ENCODE data around the gene CCNF.

The CCNF gene

DNA sequence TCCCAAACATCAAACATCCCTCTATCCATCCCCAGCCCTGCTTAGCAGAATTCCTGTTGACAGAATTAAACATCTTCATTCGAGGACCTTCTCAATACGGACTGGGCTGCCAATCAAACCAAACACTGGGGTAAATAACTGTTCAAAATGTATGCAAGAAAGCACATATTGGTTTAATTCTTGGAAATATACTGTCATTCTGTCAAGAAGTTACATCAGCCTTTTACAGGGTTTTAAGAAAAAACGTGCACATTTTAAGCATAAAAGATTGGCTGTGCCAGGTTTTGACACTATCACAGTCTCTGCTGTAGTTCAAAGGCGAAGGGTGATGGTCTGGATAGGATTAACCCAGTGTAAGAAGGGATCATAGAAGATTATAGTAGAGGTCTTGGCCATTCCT lies 25.1 kb upstream of the CCNF start:
- Histone ChIP-seq H3K27ac (ENCODE audit: low read depth, low read length) (no peak overlapping the region), H3K27me3 (ENCODE audit: control insufficient read depth, insufficient read depth, low read length) (no peaks in the 10 kb centered on the region), H3K4me1 (ENCODE audit: control insufficient read depth, insufficient read depth, low read length) (no peaks in the 10 kb centered on the region), H3K36me3 (ENCODE audit: control insufficient read depth, insufficient read depth, low read length) (no peaks in the 10 kb centered on the region), H3K9me3 (ENCODE audit: control insufficient read depth, insufficient read depth, low read depth, low read length) (no peaks in the 10 kb centered on the region), H3K9ac (ENCODE audit: low read length) (no peak overlapping the region), H3K4me3 (ENCODE audit: low read depth, low read length) (no peak overlapping the region)

DNA sequence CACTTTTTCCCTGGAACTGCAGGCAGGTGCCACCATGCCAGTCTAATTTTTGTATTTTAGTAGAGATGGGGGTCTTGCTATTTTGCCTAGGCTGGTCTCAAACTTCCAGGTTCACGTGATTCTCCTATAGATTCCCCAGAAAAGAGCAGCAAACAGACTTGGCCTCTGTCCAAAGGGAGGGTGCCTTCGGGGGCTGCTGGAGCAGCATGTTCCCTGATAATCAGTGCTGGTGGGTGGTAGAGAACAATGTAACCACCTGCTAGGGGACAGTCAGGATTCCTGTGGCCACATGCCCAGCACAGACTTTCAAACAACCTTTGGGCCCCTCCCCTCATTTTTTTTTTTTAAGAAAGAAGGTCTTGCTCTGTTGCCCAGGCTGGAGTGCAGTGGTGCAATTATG lies 14.2 kb upstream of the CCNF start:
- no peak overlapping the region for H3K9ac ChIP-seq (ENCODE audit: low read length)
- no peak overlapping the region for H3K27ac ChIP-seq (ENCODE audit: low read depth, low read length)
- no peaks in the 10 kb centered on the region for H3K4me1 ChIP-seq (ENCODE audit: control insufficient read depth, insufficient read depth, low read length)
- no peaks in the 10 kb centered on the region for H3K27me3 ChIP-seq (ENCODE audit: control insufficient read depth, insufficient read depth, low read length)
- no peak overlapping the region for H3K4me3 ChIP-seq (ENCODE audit: low read depth, low read length)
- no peaks in the 10 kb centered on the region for H3K9me3 ChIP-seq (ENCODE audit: control insufficient read depth, insufficient read depth, low read depth, low read length)
- H3K36me3 ChIP-seq (ENCODE audit: control insufficient read depth, insufficient read depth, low read length): no peaks in the 10 kb centered on the region

DNA sequence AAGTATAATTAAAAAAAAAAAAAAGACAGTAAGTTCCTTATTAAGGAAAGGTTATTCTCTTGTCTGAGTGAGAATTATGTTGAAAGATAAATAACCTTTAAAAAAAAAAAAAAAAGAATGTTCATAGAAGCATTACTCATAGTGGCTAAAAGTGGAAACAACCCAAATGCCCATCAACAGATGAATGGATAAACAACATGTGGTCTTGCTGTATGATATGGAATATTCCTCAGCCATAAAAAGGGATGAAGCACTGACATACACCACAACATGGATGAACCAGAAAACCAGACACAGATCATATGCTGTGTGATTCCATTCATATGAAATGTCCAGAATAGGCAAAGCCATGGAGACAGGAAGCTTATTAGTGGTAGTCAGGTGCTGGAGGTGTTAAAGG lies 9.2 kb upstream of the CCNF start:
- Histone ChIP-seq H3K27ac (ENCODE audit: low read depth, low read length) (no peak overlapping the region), H3K36me3 (ENCODE audit: control insufficient read depth, insufficient read depth, low read length) (no peaks in the 10 kb centered on the region), H3K4me3 (ENCODE audit: low read depth, low read length) (no peak overlapping the region), H3K4me1 (ENCODE audit: control insufficient read depth, insufficient read depth, low read length) (peaks cover 2% of the 10 kb centered on the region; the same call in 1 of the 2 replicates), H3K9ac (ENCODE audit: low read length) (no peak overlapping the region), H3K27me3 (ENCODE audit: control insufficient read depth, insufficient read depth, low read length) (no peaks in the 10 kb centered on the region), H3K9me3 (ENCODE audit: control insufficient read depth, insufficient read depth, low read depth, low read length) (no peaks in the 10 kb centered on the region)

DNA sequence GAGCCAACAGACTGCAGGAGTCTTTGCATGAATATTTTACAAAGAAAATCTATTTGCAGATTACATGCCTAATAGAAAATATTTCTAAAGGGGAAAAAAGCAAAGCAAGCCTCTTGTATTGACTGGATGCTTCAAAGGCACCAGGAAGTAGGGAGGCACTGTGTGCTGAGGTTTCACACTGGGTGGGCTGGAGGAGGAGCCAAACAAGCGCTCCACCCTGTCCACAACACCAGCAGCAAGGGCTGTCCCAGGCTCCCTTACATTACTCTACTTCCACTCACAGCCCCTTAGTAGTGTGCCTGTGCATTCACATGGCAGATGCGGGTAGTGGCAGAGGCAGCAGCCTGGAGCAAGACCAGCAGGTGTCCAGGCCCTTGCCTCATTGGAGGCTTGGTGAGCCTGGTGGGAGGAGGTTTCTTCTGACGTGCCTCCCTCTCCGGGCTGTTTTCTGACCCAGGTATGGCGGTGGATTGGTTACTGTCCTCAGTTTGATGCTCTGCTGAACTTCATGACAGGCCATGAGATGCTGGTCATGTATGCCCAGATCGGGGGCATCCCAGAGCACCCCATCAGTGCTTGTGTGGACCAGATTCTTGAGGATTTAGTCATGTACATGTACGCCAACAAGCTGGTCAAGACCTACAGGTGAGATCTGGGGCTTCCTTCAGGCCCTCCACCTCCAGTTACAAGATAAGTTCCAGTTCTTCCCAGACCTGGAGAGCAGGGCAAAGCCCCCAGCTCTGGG lies 7.0 kb upstream of the CCNF start:
- H3K9me3 ChIP-seq (ENCODE audit: control insufficient read depth, insufficient read depth, low read depth, low read length): no peaks in the 10 kb centered on the region
- H3K27me3 ChIP-seq (ENCODE audit: control insufficient read depth, insufficient read depth, low read length): 0 out of 2 replicates have a peak, but pooled peaks cover 3% of the 10 kb centered on the region
- no peak overlapping the region for H3K9ac ChIP-seq (ENCODE audit: low read length)
- H3K36me3 ChIP-seq (ENCODE audit: control insufficient read depth, insufficient read depth, low read length): no peaks in the 10 kb centered on the region
- H3K4me3 ChIP-seq (ENCODE audit: low read depth, low read length): no peak overlapping the region
- no peak overlapping the region for H3K27ac ChIP-seq (ENCODE audit: low read depth, low read length)
- peaks cover 2% of the 10 kb centered on the region; the same call in 1 of the 2 replicates for H3K4me1 ChIP-seq (ENCODE audit: control insufficient read depth, insufficient read depth, low read length)

DNA sequence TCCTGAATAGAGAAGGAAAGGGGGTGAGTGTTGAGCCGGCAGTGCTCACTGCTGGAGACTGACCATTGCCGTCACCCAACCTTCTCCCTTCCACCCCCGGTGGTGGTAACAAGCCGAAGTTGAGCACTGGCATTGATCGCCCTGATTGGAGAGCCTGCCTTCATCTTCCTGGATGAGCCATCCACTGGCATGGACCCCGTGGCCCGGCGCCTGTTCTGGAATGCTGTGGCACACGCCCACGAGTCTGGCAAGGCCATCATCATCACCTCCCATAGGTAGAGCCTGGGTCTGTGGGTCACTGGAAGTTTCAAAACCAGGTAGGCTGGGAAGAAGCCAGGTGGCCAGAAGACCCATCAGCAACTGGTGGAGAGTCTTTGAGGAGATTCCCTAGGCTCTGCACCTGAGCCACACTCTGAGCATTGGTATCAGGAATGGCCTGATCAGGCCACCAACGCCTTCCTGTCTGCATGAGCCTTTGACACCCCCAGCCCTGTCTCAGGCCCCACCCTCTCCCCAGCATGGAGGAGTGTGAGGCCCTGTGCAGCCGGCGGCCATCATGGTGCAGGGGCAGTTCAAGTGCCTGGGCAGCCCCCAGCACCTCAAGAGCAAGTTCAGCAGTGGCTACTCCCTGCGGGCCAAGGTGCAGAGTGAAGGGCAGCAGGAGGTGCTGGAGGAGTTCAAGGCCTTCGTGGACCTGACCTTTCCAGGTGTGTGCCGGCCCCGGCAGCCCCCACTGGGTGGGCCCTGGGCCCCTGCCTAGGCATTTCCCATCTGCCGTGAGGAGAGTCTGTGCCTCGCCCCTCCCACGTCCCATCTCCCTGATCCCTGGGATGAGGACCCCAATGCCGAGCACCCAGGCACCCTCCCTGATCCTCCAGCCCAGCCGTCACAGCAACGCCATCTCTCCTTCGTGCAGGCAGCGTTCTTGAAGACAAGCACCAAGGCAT lies 4.9 kb upstream of the CCNF start:
- Histone ChIP-seq H3K9me3 (ENCODE audit: control insufficient read depth, insufficient read depth, low read depth, low read length) (no peaks in the 10 kb centered on the region), H3K4me3 (ENCODE audit: low read depth, low read length) (no peak overlapping the region)

DNA sequence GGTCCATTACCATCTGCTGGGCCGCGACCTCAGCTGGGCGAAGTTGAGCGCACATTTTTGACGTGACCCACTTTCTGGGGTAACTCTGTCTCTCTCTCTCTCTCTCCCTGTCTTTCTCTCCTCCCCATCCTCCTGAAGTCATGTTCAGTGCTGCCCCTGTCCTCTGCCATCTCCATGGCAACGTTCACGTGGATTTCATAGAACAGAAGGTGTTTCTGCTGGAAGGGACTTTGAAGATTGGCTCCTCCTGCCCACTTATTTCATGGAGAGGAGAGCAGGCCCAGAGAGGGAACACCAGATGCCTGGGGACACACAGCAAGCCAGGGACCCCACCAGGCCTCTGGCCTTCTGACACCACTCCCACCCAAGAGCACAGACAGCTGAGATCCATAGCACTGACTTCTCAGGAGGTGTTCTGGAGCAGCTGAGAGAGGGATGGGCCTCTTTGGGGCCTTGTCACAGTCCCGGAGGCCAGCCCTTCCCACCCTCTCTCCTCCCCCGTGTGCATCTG lies 4.2 kb upstream of the CCNF start:
- H3K9ac ChIP-seq (ENCODE audit: low read length): no peak overlapping the region
- no peak overlapping the region for H3K27ac ChIP-seq (ENCODE audit: low read depth, low read length)
- H3K9me3 ChIP-seq (ENCODE audit: control insufficient read depth, insufficient read depth, low read depth, low read length): no peaks in the 10 kb centered on the region
- no peaks in the 10 kb centered on the region for H3K36me3 ChIP-seq (ENCODE audit: control insufficient read depth, insufficient read depth, low read length)
- H3K27me3 ChIP-seq (ENCODE audit: control insufficient read depth, insufficient read depth, low read length): peaks cover 13% of the 10 kb centered on the region; the same call in 1 of the 2 replicates
- peaks cover 17% of the 10 kb centered on the region for H3K4me1 ChIP-seq (ENCODE audit: control insufficient read depth, insufficient read depth, low read length)
- no peak overlapping the region for H3K4me3 ChIP-seq (ENCODE audit: low read depth, low read length)

More for the DNA sequence above, 4.9 kb upstream of the CCNF start:
- Histone ChIP-seq H3K9ac (ENCODE audit: low read length) (no peak overlapping the region), H3K27me3 (ENCODE audit: control insufficient read depth, insufficient read depth, low read length) (peaks cover 13% of the 10 kb centered on the region; the same call in 1 of the 2 replicates), H3K4me1 (ENCODE audit: control insufficient read depth, insufficient read depth, low read length) (peaks cover 16% of the 10 kb centered on the region), H3K27ac (ENCODE audit: low read depth, low read length) (no peak overlapping the region), H3K36me3 (ENCODE audit: control insufficient read depth, insufficient read depth, low read length) (no peaks in the 10 kb centered on the region)

DNA sequence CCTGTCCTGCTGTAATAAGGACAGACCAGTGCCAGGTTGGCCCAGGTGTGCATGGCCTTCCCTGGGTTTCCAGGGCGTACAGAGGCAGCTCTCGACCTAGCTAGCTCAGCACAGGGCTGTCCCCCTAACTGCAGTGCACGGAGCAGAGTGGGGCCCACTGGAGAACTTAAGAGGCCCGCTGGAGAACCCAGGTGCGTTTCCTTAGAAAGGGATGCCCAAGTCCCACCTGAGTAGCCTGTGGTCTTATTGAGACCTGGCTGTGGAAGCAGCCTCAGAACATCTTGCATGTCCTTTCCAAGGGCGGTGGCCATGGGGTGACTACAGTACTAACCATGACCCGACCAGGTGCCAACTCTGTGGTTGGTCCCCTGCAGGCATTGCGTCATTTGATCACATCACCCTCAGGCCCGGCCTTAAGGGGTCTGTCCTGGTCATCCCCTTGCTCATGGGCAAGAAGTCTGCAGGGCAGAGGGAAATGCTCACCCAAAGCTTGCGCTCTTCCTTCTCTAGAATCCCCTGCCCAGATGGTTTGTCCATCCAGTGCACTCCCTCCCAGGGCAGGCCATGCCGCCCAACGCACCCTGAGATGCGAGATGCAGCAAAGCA lies 3.3 kb upstream of the CCNF start:
- Histone ChIP-seq H3K9ac (ENCODE audit: low read length) (no peak overlapping the region), H3K4me3 (ENCODE audit: low read depth, low read length) (no peak overlapping the region)

DNA sequence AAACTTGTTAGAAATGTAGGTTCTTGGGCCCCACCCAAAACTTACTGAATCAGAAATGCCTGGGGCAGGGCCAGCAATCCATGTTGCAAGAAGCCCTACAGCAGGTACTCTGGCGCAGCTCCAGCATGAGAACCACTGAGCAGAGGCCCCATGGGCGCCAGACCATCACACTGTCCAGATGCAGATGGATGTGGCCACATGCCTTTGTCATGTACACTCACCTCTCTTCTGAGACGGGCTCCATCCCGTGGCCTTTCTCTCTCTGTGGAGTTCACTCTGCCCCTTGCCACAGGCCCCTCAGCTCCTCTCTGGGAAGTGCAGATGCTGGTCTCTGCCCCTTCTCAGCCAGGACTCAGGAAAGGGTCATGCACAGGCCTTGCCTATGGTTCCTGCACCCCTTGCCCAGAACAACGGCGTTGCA lies 2.3 kb upstream of the CCNF start:
- Histone ChIP-seq H3K4me3 (ENCODE audit: low read depth, low read length) (no peak overlapping the region), H3K27me3 (ENCODE audit: control insufficient read depth, insufficient read depth, low read length) (peaks cover 13% of the 10 kb centered on the region; the same call in 1 of the 2 replicates), H3K9ac (ENCODE audit: low read length) (no peak overlapping the region), H3K4me1 (ENCODE audit: control insufficient read depth, insufficient read depth, low read length) (peaks cover 24% of the 10 kb centered on the region), H3K9me3 (ENCODE audit: control insufficient read depth, insufficient read depth, low read depth, low read length) (no peaks in the 10 kb centered on the region), H3K27ac (ENCODE audit: low read depth, low read length) (no peak overlapping the region), H3K36me3 (ENCODE audit: control insufficient read depth, insufficient read depth, low read length) (peaks cover 18% of the 10 kb centered on the region)

More for the DNA sequence above, 3.3 kb upstream of the CCNF start:
- H3K36me3 ChIP-seq (ENCODE audit: control insufficient read depth, insufficient read depth, low read length): peaks cover 8% of the 10 kb centered on the region; the same call in 1 of the 2 replicates
- H3K27ac ChIP-seq (ENCODE audit: low read depth, low read length): no peak overlapping the region
- H3K27me3 ChIP-seq (ENCODE audit: control insufficient read depth, insufficient read depth, low read length): peaks cover 13% of the 10 kb centered on the region; the same call in 1 of the 2 replicates
- peaks cover 24% of the 10 kb centered on the region for H3K4me1 ChIP-seq (ENCODE audit: control insufficient read depth, insufficient read depth, low read length)
- no peaks in the 10 kb centered on the region for H3K9me3 ChIP-seq (ENCODE audit: control insufficient read depth, insufficient read depth, low read depth, low read length)

DNA sequence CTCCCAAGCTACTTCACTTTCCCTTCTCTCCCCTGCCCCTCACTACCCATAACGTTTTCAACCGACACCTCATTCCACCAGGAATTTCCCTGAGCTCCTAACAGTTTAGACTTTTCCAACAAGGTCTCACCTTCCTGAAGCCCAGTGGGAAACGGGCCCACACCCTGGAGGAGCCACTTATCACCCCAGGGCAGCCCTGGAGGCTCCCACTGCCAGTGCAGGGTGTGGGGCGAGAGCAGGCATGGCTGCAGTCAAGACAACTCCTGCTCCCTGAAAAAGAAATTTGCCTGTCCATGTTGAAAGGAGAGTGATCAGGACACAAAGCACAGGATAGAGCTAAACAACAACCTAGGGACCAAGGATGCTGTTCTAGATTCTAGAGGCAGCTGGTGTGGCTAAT lies 1.7 kb upstream of the CCNF start:
- H3K4me1 ChIP-seq (ENCODE audit: control insufficient read depth, insufficient read depth, low read length): peaks cover 21% of the 10 kb centered on the region
- no peak overlapping the region for H3K27ac ChIP-seq (ENCODE audit: low read depth, low read length)
- H3K27me3 ChIP-seq (ENCODE audit: control insufficient read depth, insufficient read depth, low read length): peaks cover 13% of the 10 kb centered on the region; the same call in 1 of the 2 replicates
- H3K4me3 ChIP-seq (ENCODE audit: low read depth, low read length): no peak overlapping the region
- no peak overlapping the region for H3K9ac ChIP-seq (ENCODE audit: low read length)
- no peaks in the 10 kb centered on the region for H3K9me3 ChIP-seq (ENCODE audit: control insufficient read depth, insufficient read depth, low read depth, low read length)
- peaks cover 24% of the 10 kb centered on the region for H3K36me3 ChIP-seq (ENCODE audit: control insufficient read depth, insufficient read depth, low read length)

DNA sequence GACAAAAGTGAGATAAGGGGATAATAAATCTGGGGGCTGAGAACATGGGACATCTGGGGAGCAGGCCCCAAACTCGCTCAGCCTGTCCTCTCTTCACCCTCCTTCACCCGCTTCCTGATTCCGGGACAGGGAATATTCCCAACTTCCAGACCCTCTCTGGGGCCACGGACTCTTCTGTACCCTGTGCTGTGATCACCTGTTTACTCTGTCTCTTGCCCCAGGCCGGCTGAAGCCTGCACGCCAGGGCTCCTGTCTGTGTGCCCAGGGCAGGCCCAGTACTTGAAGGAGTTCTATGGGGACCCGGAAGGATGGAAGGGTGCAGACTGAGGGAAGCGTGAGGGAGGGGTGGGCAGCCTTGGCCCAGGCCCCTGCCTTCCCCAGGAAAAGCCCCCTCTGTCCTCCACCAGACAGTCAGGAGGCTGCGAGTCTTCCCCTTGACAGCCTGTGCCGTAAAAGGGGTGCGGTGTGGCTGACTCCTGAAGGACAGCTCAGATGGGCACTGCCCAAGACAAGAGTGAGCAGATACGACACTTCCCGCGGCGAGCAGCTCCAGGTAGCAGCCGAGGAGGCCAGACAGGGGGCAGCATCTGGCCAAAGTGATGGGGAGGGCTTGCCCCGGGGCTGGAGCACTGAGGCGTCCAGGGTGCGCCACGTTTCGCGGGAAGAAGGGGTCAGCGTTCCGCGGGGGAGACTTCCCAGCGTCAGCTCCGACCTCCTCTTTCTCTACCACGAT lies 1.0 kb upstream of the CCNF start:
- H3K4me1 ChIP-seq (ENCODE audit: control insufficient read depth, insufficient read depth, low read length): peaks cover 21% of the 10 kb centered on the region
- H3K27ac ChIP-seq (ENCODE audit: low read depth, low read length): peak overlapping the region; percentile 85
- peaks cover 13% of the 10 kb centered on the region; the same call in 1 of the 2 replicates for H3K27me3 ChIP-seq (ENCODE audit: control insufficient read depth, insufficient read depth, low read length)
- H3K4me3 ChIP-seq (ENCODE audit: low read depth, low read length): peak overlapping the region; percentile 91
- H3K9ac ChIP-seq (ENCODE audit: low read length): peak overlapping the region; percentile 94
- peaks cover 31% of the 10 kb centered on the region for H3K36me3 ChIP-seq (ENCODE audit: control insufficient read depth, insufficient read depth, low read length)
- H3K9me3 ChIP-seq (ENCODE audit: control insufficient read depth, insufficient read depth, low read depth, low read length): no peaks in the 10 kb centered on the region

All from HUES6 (cell line).